Measurements from ENCODE around the gene CLTC.
"Not testable (repeated sequence)": the region's sequence is repeated elsewhere in the genome, so short reads cannot be mapped to it uniquely, and the experiment has no call there.

The CLTC gene

GRCh38 chr17:59619298-59620063 is at the start of gene CLTC:
Gene CLTC, plus strand, starts transcription at chr17:59619895. Its CDS starts 237 bp downstream, at chr17:59620132.
- in situ Hi-C loops (cut with HindIII; ENCODE audit: low pct_ligation_motif_present, low pct_unique_long_range_greater_than_20kb, low sequenced_read_pairs), result no loop called here
- DNase-seq, result peak; percentile 98

- in situ Hi-C loops (cut with HindIII; ENCODE audit: low pct_ligation_motif_present, low pct_unique_long_range_greater_than_20kb, low sequenced_read_pairs), result no loop called here
- DNase-seq, result no peak
Measured at GRCh38 chr17:59572301-59572924, 47.3 kb upstream of the CLTC start.

- in situ Hi-C loops (cut with HindIII; ENCODE audit: low pct_ligation_motif_present, low pct_unique_long_range_greater_than_20kb, low sequenced_read_pairs), result not testable (repeated sequence)
Measured at GRCh38 chr17:59584168-59584567, 35.5 kb upstream of the CLTC start.

GRCh38 chr17:59600169-59600568 is 19.5 kb upstream of the CLTC start:
- in situ Hi-C loops (cut with HindIII; ENCODE audit: low pct_ligation_motif_present, low pct_unique_long_range_greater_than_20kb, low sequenced_read_pairs), result no loop called here
- DNase-seq, result no peak

More at GRCh38 chr17:59584168-59584567, 35.5 kb upstream of the CLTC start:
- DNase-seq, result not testable (repeated sequence)

- DNase-seq, result no peak
- in situ Hi-C loops (cut with HindIII; ENCODE audit: low pct_ligation_motif_present, low pct_unique_long_range_greater_than_20kb, low sequenced_read_pairs), result no loop called here
Measured at GRCh38 chr17:59601130-59601529, 18.6 kb upstream of the CLTC start.

- DNase-seq, result no peak
- in situ Hi-C loops (cut with HindIII; ENCODE audit: low pct_ligation_motif_present, low pct_unique_long_range_greater_than_20kb, low sequenced_read_pairs), result no loop called here
Measured at GRCh38 chr17:59607061-59607460, 12.6 kb upstream of the CLTC start.

- DNase-seq, result peak; percentile 29
- in situ Hi-C loops (cut with HindIII; ENCODE audit: low pct_ligation_motif_present, low pct_unique_long_range_greater_than_20kb, low sequenced_read_pairs), result no loop called here
Measured at GRCh38 chr17:59607817-59608403, 11.8 kb upstream of the CLTC start.

- no peak for DNase-seq
- in situ Hi-C loops (cut with HindIII; ENCODE audit: low pct_ligation_motif_present, low pct_unique_long_range_greater_than_20kb, low sequenced_read_pairs), result no loop called here
Measured at GRCh38 chr17:59611503-59611902, 8.2 kb upstream of the CLTC start.

DNA sequence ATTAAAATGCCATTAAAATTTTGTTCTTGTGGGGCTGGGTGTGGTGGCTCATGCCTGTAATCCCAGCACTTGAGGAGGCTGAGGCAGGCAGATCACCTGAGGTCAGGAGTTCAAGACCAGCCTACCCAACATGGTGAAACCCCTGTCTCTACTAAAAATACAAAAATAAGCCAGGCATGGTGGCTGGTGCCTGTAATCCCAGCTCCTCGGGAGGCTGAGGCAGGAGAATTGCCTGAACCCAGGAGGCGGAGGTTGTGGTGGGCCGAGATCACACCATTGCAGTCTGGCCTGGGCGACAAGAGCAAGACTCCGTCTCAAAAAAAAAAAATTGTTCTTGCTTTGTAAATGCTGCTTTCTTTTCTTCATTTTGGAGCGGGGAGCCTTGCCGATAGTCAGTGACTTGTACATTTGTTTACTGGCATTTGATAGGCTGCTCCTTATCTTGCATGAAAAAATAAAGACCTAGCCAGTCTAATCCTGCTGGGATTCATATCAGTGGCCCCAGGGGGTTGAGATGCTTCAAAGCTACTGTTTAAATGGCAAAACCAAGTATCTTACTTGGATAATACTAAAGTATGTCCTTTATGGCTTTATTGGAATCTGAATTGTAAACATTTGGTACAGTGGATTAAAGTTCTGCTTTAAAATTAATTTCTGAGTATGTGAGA is 3.3 kb upstream of the CLTC start:
- no peak for DNase-seq
- in situ Hi-C loops (cut with HindIII; ENCODE audit: low pct_ligation_motif_present, low pct_unique_long_range_greater_than_20kb, low sequenced_read_pairs), result no loop called here

DNA sequence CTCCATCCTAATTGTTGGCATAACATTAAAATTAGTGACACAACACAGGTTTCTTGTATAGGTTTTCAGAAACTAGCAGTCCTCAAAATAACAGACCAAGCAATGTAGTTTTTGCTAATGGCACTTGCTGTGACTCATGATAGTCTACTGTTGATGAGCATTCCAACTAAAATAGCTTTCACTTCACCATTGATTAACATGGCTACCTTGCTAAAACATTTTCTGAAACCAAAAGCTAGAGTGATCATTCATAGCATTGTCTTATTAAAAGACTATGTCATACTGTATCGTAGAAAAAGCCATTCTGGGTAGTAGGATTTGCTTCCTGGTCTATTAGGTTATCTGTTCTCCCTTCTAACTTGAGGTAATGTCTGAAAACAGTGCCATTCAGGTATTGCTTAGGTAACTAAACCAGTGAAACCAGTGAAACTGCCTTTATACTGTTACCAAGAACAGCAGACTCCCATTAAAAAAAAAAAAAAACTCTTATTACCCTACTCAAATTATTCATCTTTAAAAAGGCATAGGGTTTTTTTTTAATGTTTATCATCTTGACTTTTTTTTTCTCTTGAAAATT is 2.5 kb upstream of the CLTC start:
- in situ Hi-C loops (cut with HindIII; ENCODE audit: low pct_ligation_motif_present, low pct_unique_long_range_greater_than_20kb, low sequenced_read_pairs), result no loop called here
- DNase-seq, result peak; percentile 16

- DNase-seq, result no peak
- in situ Hi-C loops (cut with HindIII; ENCODE audit: low pct_ligation_motif_present, low pct_unique_long_range_greater_than_20kb, low sequenced_read_pairs), result no loop called here
Measured at GRCh38 chr17:59619035-59619297, 729 bp upstream of the CLTC start.

GRCh38 chr17:59620064-59620359 is 317 bp downstream of the CLTC start:
- in situ Hi-C loops (cut with HindIII; ENCODE audit: low pct_ligation_motif_present, low pct_unique_long_range_greater_than_20kb, low sequenced_read_pairs), result no loop called here
- no peak for DNase-seq

- peak; percentile 61 for DNase-seq
- in situ Hi-C loops (cut with HindIII; ENCODE audit: low pct_ligation_motif_present, low pct_unique_long_range_greater_than_20kb, low sequenced_read_pairs), result no loop called here
Measured at GRCh38 chr17:59620518-59621259, 994 bp downstream of the CLTC start.

- in situ Hi-C loops (cut with HindIII; ENCODE audit: low pct_ligation_motif_present, low pct_unique_long_range_greater_than_20kb, low sequenced_read_pairs), result no loop called here
- no peak for DNase-seq
Measured at GRCh38 chr17:59621771-59622170, 2.1 kb downstream of the CLTC start.

GRCh38 chr17:59623151-59623550 is 3.5 kb downstream of the CLTC start:
- in situ Hi-C loops (cut with HindIII; ENCODE audit: low pct_ligation_motif_present, low pct_unique_long_range_greater_than_20kb, low sequenced_read_pairs), result no loop called here
- DNase-seq, result no peak

GRCh38 chr17:59626756-59627155 is 7.1 kb downstream of the CLTC start:
- in situ Hi-C loops (cut with HindIII; ENCODE audit: low pct_ligation_motif_present, low pct_unique_long_range_greater_than_20kb, low sequenced_read_pairs), result no loop called here
- DNase-seq, result no peak

DNA sequence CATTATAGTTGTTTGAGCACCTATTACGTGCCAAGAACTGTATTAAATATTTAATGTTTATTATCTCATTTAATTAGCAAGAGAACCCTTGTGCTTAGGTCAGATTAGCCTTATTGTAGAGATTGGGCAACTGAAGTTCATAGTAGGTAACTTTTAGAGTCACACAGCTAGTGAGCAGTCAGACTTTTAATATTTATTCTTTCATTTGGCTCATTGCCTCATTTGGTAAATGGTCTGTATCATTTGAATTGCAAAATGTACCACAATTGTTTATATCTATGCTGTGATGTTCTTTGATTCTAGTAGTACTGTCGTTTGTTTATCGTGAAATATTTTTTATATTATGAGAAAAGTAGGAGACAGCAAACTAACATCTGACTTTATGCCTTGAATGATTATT is 7.6 kb downstream of the CLTC start:
- DNase-seq, result no peak
- in situ Hi-C loops (cut with HindIII; ENCODE audit: low pct_ligation_motif_present, low pct_unique_long_range_greater_than_20kb, low sequenced_read_pairs), result no loop called here

- DNase-seq, result no peak
- in situ Hi-C loops (cut with HindIII; ENCODE audit: low pct_ligation_motif_present, low pct_unique_long_range_greater_than_20kb, low sequenced_read_pairs), result no loop called here
Measured at GRCh38 chr17:59627770-59628171, 8.1 kb downstream of the CLTC start.

GRCh38 chr17:59629174-59629573 is 9.5 kb downstream of the CLTC start:
- DNase-seq, result no peak
- in situ Hi-C loops (cut with HindIII; ENCODE audit: low pct_ligation_motif_present, low pct_unique_long_range_greater_than_20kb, low sequenced_read_pairs), result no loop called here

Measured in ACHN (cell line).